Lung (tissue), 12 donors: ENCODE data around the gene SMIM36. TPM values are rescaled to one million over a fixed set of nuclear protein-coding genes. Genes with fewer than 3 reads are reported as not detected.
A peak's percentile ranks its signal among the peaks of the same experiment; 100 is the strongest.
"Not testable (repeated sequence)": the region's sequence is repeated elsewhere in the genome, so short reads cannot be mapped to it uniquely, and the experiment has no call there.

ENCODE experiments used
- ATAC-seq: fragments of 200-7000 bp; cut with Tn5 transposase; one replicate; pipeline ENCODE4 v1.9.1; 2020; ENCODE audit warnings: moderate number of reproducible peaks; ENCODE audit not compliant: insufficient read depth, low FRiP score
- DNase-seq, 3 donors: peaks; one replicate each; pipeline ENCODE4 v3.0.0-alpha.2; 2013 to 2017
- H3K27ac ChIP-seq, 2 donors: one replicate each; pipeline ENCODE4 v1.5.1; 2013; ENCODE audit warnings: mild to moderate bottlenecking in 2 of 2, moderate library complexity in 2 of 2, control low read depth in 1 of 2, inconsistent platforms in 1 of 2, low read depth in 1 of 2, low read length in 1 of 2
- H3K27me3 ChIP-seq, 3 donors: one replicate each; pipeline ENCODE4 v1.5.1; 2013; ENCODE audit warnings: low read length in 2 of 3; ENCODE audit not compliant: control insufficient read depth in 3 of 3, insufficient read depth in 3 of 3
- H3K36me3 ChIP-seq, 4 donors: one replicate each; pipeline ENCODE4 v1.5.1; 2013; ENCODE audit warnings: low read length in 4 of 4, mild to moderate bottlenecking in 1 of 4, moderate library complexity in 1 of 4; ENCODE audit not compliant: control insufficient read depth in 4 of 4, insufficient read depth in 4 of 4
- H3K4me1 ChIP-seq, 5 donors: one replicate each; pipeline ENCODE4 v1.5.1; 2013; ENCODE audit warnings: low read length in 5 of 5, mild to moderate bottlenecking in 2 of 5, moderate library complexity in 1 of 5; ENCODE audit not compliant: control insufficient read depth in 5 of 5, insufficient read depth in 5 of 5
- H3K4me3 ChIP-seq: one replicate; pipeline ENCODE4 v1.5.1; 2013; ENCODE audit warnings: mild to moderate bottlenecking, control low read depth, moderate library complexity
- H3K9ac ChIP-seq, 2 donors: one replicate each; pipeline ENCODE4 v1.5.1; 2013; ENCODE audit warnings: low read length in 2 of 2, control low read depth in 1 of 2; ENCODE audit not compliant: insufficient read depth in 1 of 2
- H3K9me3 ChIP-seq, 4 donors: one replicate each; pipeline ENCODE4 v1.5.1; 2013; ENCODE audit warnings: low read length in 3 of 4, mild to moderate bottlenecking in 1 of 4, moderate library complexity in 1 of 4; ENCODE audit not compliant: control insufficient read depth in 4 of 4, insufficient read depth in 3 of 4
- CTCF ChIP-seq: IDR thresholded peaks from 2 replicates; pipeline ENCODE4 v1.5.1; 2012; ENCODE audit warnings: mild to moderate bottlenecking; ENCODE audit errors: control extremely low read depth, extremely low read depth
- WGBS, 2 donors: extraction: QIAGEN DNeasy Blood & Tissue Kit; methylation state at CpG; one replicate each; pipeline ENCODE4 v1.1.7; 2013; 5-methylcytosine and 5-hydroxymethylcytosine counted together
- polyA plus RNA-seq, 2 donors: library from polyadenylated mRNA; stranded (reverse); fragments of 200-250 nt; gene quantifications; one replicate each; pipeline ENCODE4 v1.2.1, GENCODE V29; 2013
- total RNA-seq, 2 donors: library from RNA; depleted of rRNA in 1 of 2; stranded (reverse); fragments of >200 nt in 1 of 2; gene quantifications; one replicate each; pipeline ENCODE4 v1.2.1, GENCODE V29; 2014 to 2021
- donor health status: control.
- donor health status: control.
- donor health status: Bipolar disorder and iron deficiency.
- donor health status: healthy.
- donor health status: DM: yes; HTN: yes; CAD: no.

SMIM36 gene
- total and polyA plus RNA-seq, 4 donors = not detected

GRCh38 chr17:55446581-55447205 lies 64.6 kb downstream of the SMIM36 start:
- H3K27ac ChIP-seq = no peak overlapping the region
- no peak overlapping the region for H3K9ac ChIP-seq
- no peak for ATAC-seq
- H3K36me3 ChIP-seq = no peaks in the 10 kb centered on the region
- H3K4me3 ChIP-seq = no peak overlapping the region
- no peak for DNase-seq
- no peaks in the 10 kb centered on the region for H3K9me3 ChIP-seq
- TF ChIP-seq CTCF = no peak
- 73 to 82% methylated on average over 4 of the region's 4 CpGs for WGBS, 2 donors
- no peaks in the 10 kb centered on the region for H3K27me3 ChIP-seq
- H3K4me1 ChIP-seq = peaks cover 0 to 64% (median 6%) of the 10 kb centered on the region in 5 donors

- not testable (repeated sequence) for H3K9ac ChIP-seq, H3K9me3 ChIP-seq, H3K4me3 ChIP-seq, ATAC-seq, DNase-seq, H3K27me3 ChIP-seq, H3K36me3 ChIP-seq, H3K27ac ChIP-seq
- 91 to 93% methylated on average over 4 of the region's 4 CpGs for WGBS, 2 donors
- peaks cover 0 to 61% (median 6%) of the 10 kb centered on the region in 5 donors for H3K4me1 ChIP-seq
Observed at GRCh38 chr17:55446004-55446403, 65.2 kb downstream of the SMIM36 start.

- no peak for TF ChIP-seq CTCF
- Histone ChIP-seq H3K9me3 (no peaks in the 10 kb centered on the region), H3K9ac (no peak overlapping the region), H3K36me3 (no peaks in the 10 kb centered on the region), H3K4me1 (peaks cover 0 to 48% (median 0%) of the 10 kb centered on the region in 5 donors), H3K27me3 (no peaks in the 10 kb centered on the region), H3K4me3 (no peak overlapping the region), H3K27ac (peak overlapping the region in 1 of 2 donors; percentile 24)
- DNase-seq (no peak), ATAC-seq (no peak)
- WGBS, 2 donors = 66 to 73% methylated on average over 6 of the region's 6 CpGs
Observed at GRCh38 chr17:55444471-55445441, 66.5 kb downstream of the SMIM36 start.

GRCh38 chr17:55443904-55444303 lies 67.3 kb downstream of the SMIM36 start:
- ATAC-seq (no peak), DNase-seq (no peak)
- Histone ChIP-seq H3K27ac (no peak overlapping the region), H3K9ac (no peak overlapping the region), H3K36me3 (no peaks in the 10 kb centered on the region), H3K4me3 (no peak overlapping the region), H3K27me3 (no peaks in the 10 kb centered on the region), H3K4me1 (peaks cover 0 to 40% (median 0%) of the 10 kb centered on the region in 5 donors), H3K9me3 (no peaks in the 10 kb centered on the region)
- no peak for TF ChIP-seq CTCF
- 95 to 97% methylated on average over 10 of the region's 10 CpGs for WGBS, 2 donors
